ENCODE measurements around the gene MLXIP. TPM values are rescaled to one million over a fixed set of nuclear protein-coding genes. Genes with fewer than 3 reads are reported as not detected.

MLXIP gene
- 100 to 1,000 TPM; 158 to 201 TPM for total RNA-seq

- Histone ChIP-seq H3K27me3 (no peaks in the 10 kb centered on the region), H3K9ac (ENCODE audit: low read depth in 2 of 2, low read length in 2 of 2) (peak within 1 kb of the TSS; percentile 89 to 90), H3K27ac (peak within 1 kb of the TSS; percentile 80), H3K4me3 (peak within 1 kb of the TSS; percentile 81), H3K9me3 (no peaks in the 10 kb centered on the region), H3K4me1 (peaks cover 11% of the 10 kb centered on the region), H3K36me3 (no peaks in the 10 kb centered on the region)
- DNase-seq, result peak; percentile 94
- no peak for TF ChIP-seq CTCF (IDR thresholded peaks at IDR 0.05)
- intact Hi-C loops (cut with DNase I), result no loop called here
Measured at GRCh38 chr12:122078141-122079032, at the start of gene MLXIP. Gene MLXIP (plus strand): TSS chr12:122078756. CDS start chr12:122078854, 98 bp downstream.

GRCh38 chr12:122028905-122029560, 49.5 kb upstream of the MLXIP start:
- Histone ChIP-seq H3K36me3 (no peaks in the 10 kb centered on the region), H3K4me1 (no peaks in the 10 kb centered on the region), H3K27me3 (no peaks in the 10 kb centered on the region), H3K9ac (ENCODE audit: low read depth in 2 of 2, low read length in 2 of 2) (no peak overlapping the region), H3K9me3 (no peaks in the 10 kb centered on the region), H3K27ac (no peak overlapping the region), H3K4me3 (no peak overlapping the region)
- no peak for DNase-seq
- intact Hi-C loops (cut with DNase I), result loop anchor here (10.0 kb wide), 1 partner anchor 104 kb away; no protein-coding TSS in a partner anchor
- TF ChIP-seq CTCF (IDR thresholded peaks at IDR 0.05), result no peak

- Histone ChIP-seq H3K36me3 (no peaks in the 10 kb centered on the region), H3K4me3 (no peak overlapping the region), H3K9me3 (no peaks in the 10 kb centered on the region), H3K27me3 (no peaks in the 10 kb centered on the region), H3K9ac (ENCODE audit: low read depth in 2 of 2, low read length in 2 of 2) (no peak overlapping the region), H3K27ac (no peak overlapping the region), H3K4me1 (no peaks in the 10 kb centered on the region)
- intact Hi-C loops (cut with DNase I), result loop anchor here (10.0 kb wide), 1 partner anchor 105 kb away; no protein-coding TSS in a partner anchor
- no peak for DNase-seq
- no peak for TF ChIP-seq CTCF (IDR thresholded peaks at IDR 0.05)
Measured at GRCh38 chr12:122029620-122030423, 48.7 kb upstream of the MLXIP start.

GRCh38 chr12:122030424-122031035, 48.0 kb upstream of the MLXIP start:
- Histone ChIP-seq H3K27ac (no peak overlapping the region), H3K9me3 (no peaks in the 10 kb centered on the region), H3K9ac (ENCODE audit: low read depth in 2 of 2, low read length in 2 of 2) (no peak overlapping the region), H3K27me3 (no peaks in the 10 kb centered on the region), H3K36me3 (no peaks in the 10 kb centered on the region), H3K4me1 (no peaks in the 10 kb centered on the region), H3K4me3 (no peak overlapping the region)
- intact Hi-C loops (cut with DNase I), result no loop called here
- no peak for DNase-seq
- no peak for TF ChIP-seq CTCF (IDR thresholded peaks at IDR 0.05)

Data from colonic mucosa (tissue), 4 donors.